ENCODE measurements around the gene CENPW.

CENPW gene

GRCh38 chr6:126361832-126362440 lies 22.0 kb downstream of the CENPW start:
- Histone ChIP-seq H3K9me2 (replicated peaks; ENCODE audit: low read depth, low read length) (no peaks in the 10 kb centered on the region), H3K4me2 (ENCODE audit: low read depth, low read length, poor library complexity, severe bottlenecking) (no peak overlapping the region), H3K9me3 (ENCODE audit: insufficient read depth, low read depth, low read length) (no peaks in the 10 kb centered on the region), H3K4me1 (ENCODE audit: insufficient read depth, low read length, poor library complexity, severe bottlenecking) (no peaks in the 10 kb centered on the region), H3K9ac (ENCODE audit: low read depth, low read length, poor library complexity, severe bottlenecking) (no peak overlapping the region), H3K36me3 (ENCODE audit: insufficient read depth, low read length) (no peaks in the 10 kb centered on the region; the same call in 1 of the 2 replicates), H3F3A (ENCODE audit: low read depth) (no peaks in the 10 kb centered on the region), H3K4me3 (ENCODE audit: low read length, poor library complexity, severe bottlenecking) (no peak overlapping the region), H3K27me3 (ENCODE audit: insufficient read depth, low read length, poor library complexity, severe bottlenecking) (no peaks in the 10 kb centered on the region), H2AFZ (ENCODE audit: low read length) (no peak overlapping the region), H4K20me1 (ENCODE audit: insufficient read depth, low read length, poor library complexity, severe bottlenecking) (no peaks in the 10 kb centered on the region), H3K79me2 (ENCODE audit: insufficient read depth, low read length) (peaks cover 5% of the 10 kb centered on the region; the same call in 1 of the 2 replicates)
- TF ChIP-seq EZH2phosphoT487 (IDR thresholded peaks at IDR 0.05; ENCODE audit: borderline replicate concordance) (no peak), CTCF (conservative IDR thresholded peaks at IDR 0.05; ENCODE audit: low read length) (no peak)

GRCh38 chr6:126367849-126368248 lies 27.9 kb downstream of the CENPW start:
- no peak overlapping the region for H2AFZ ChIP-seq (ENCODE audit: low read length)
- no peak overlapping the region for H3K4me3 ChIP-seq (ENCODE audit: low read length, poor library complexity, severe bottlenecking)
- H3F3A ChIP-seq (ENCODE audit: low read depth), result no peaks in the 10 kb centered on the region
- no peaks in the 10 kb centered on the region for H3K79me2 ChIP-seq (ENCODE audit: insufficient read depth, low read length)
- no peaks in the 10 kb centered on the region; the same call in 1 of the 2 replicates for H3K36me3 ChIP-seq (ENCODE audit: insufficient read depth, low read length)
- H3K9me2 ChIP-seq (replicated peaks; ENCODE audit: low read depth, low read length), result no peaks in the 10 kb centered on the region
- H3K4me2 ChIP-seq (ENCODE audit: low read depth, low read length, poor library complexity, severe bottlenecking), result no peak overlapping the region
- H4K20me1 ChIP-seq (ENCODE audit: insufficient read depth, low read length, poor library complexity, severe bottlenecking), result no peaks in the 10 kb centered on the region
- no peaks in the 10 kb centered on the region for H3K9me3 ChIP-seq (ENCODE audit: insufficient read depth, low read depth, low read length)
- H3K27me3 ChIP-seq (ENCODE audit: insufficient read depth, low read length, poor library complexity, severe bottlenecking), result no peaks in the 10 kb centered on the region
- H3K4me1 ChIP-seq (ENCODE audit: insufficient read depth, low read length, poor library complexity, severe bottlenecking), result no peaks in the 10 kb centered on the region
- no peak overlapping the region for H3K9ac ChIP-seq (ENCODE audit: low read depth, low read length, poor library complexity, severe bottlenecking)
- TF ChIP-seq EZH2phosphoT487 (IDR thresholded peaks at IDR 0.05; ENCODE audit: borderline replicate concordance) (no peak), CTCF (conservative IDR thresholded peaks at IDR 0.05; ENCODE audit: low read length) (no peak)

- Histone ChIP-seq H3K9me2 (replicated peaks; ENCODE audit: low read depth, low read length) (no peaks in the 10 kb centered on the region), H3K9me3 (ENCODE audit: insufficient read depth, low read depth, low read length) (no peaks in the 10 kb centered on the region)
Observed at GRCh38 chr6:126372626-126373025, 32.7 kb downstream of the CENPW start.

More at GRCh38 chr6:126372626-126373025, 32.7 kb downstream of the CENPW start:
- no peaks in the 10 kb centered on the region for H3K27me3 ChIP-seq (ENCODE audit: insufficient read depth, low read length, poor library complexity, severe bottlenecking)
- no peaks in the 10 kb centered on the region for H3K4me1 ChIP-seq (ENCODE audit: insufficient read depth, low read length, poor library complexity, severe bottlenecking)
- no peak overlapping the region for H3K9ac ChIP-seq (ENCODE audit: low read depth, low read length, poor library complexity, severe bottlenecking)
- no peaks in the 10 kb centered on the region for H4K20me1 ChIP-seq (ENCODE audit: insufficient read depth, low read length, poor library complexity, severe bottlenecking)
- no peak overlapping the region for H3K4me2 ChIP-seq (ENCODE audit: low read depth, low read length, poor library complexity, severe bottlenecking)
- H3K4me3 ChIP-seq (ENCODE audit: low read length, poor library complexity, severe bottlenecking), result no peak overlapping the region
- TF ChIP-seq CTCF (conservative IDR thresholded peaks at IDR 0.05; ENCODE audit: low read length), result no peak
- TF ChIP-seq EZH2phosphoT487 (IDR thresholded peaks at IDR 0.05; ENCODE audit: borderline replicate concordance), result no peak
- no peak overlapping the region for H2AFZ ChIP-seq (ENCODE audit: low read length)
- H3K79me2 ChIP-seq (ENCODE audit: insufficient read depth, low read length), result no peaks in the 10 kb centered on the region
- H3K36me3 ChIP-seq (ENCODE audit: insufficient read depth, low read length), result peaks cover 4% of the 10 kb centered on the region; the same call in 1 of the 2 replicates
- H3F3A ChIP-seq (ENCODE audit: low read depth), result no peaks in the 10 kb centered on the region
